Endothelial cell of hepatic sinusoid (primary cell): Measurements from ENCODE around the gene ANAPC2.

ENCODE experiments used
- in situ Hi-C: cut with HindIII; loops from 2 replicates; pipeline ENCODE4 v1.10.0; 2017; ENCODE audit warnings: low sequenced_read_pairs

The ANAPC2 gene

GRCh38 chr9:137166380-137167229 lies 21.8 kb downstream of the ANAPC2 start:
- in situ Hi-C loops: loop anchor here (5.0 to 25.0 kb wide), 4 partner anchors 56 to 354 kb away; partner anchors contain the start of genes ABCA2, C8G, FBXW5 and RABL6

GRCh38 chr9:137165250-137165836 lies 23.0 kb downstream of the ANAPC2 start:
- in situ Hi-C loops: loop anchor here (5.0 to 25.0 kb wide), 4 partner anchors 57 to 353 kb away; partner anchors contain the start of genes ABCA2, C8G, FBXW5 and RABL6

GRCh38 chr9:137164370-137165249 lies 23.8 kb downstream of the ANAPC2 start:
- in situ Hi-C loops: loop anchor here (5.0 to 25.0 kb wide), 4 partner anchors 58 to 352 kb away; partner anchors contain the start of genes ABCA2, C8G, FBXW5 and RABL6

- in situ Hi-C loops: loop anchor here (25.0 kb wide), 2 partner anchors 227 to 352 kb away; partner anchors contain the start of genes C8G, FBXW5 and RABL6
Observed at GRCh38 chr9:137163805-137164204, 24.6 kb downstream of the ANAPC2 start.

GRCh38 chr9:137163365-137163715 lies 25.0 kb downstream of the ANAPC2 start:
- in situ Hi-C loops: loop anchor here (25.0 kb wide), 2 partner anchors 226 to 351 kb away; partner anchors contain the start of genes C8G, FBXW5 and RABL6

GRCh38 chr9:137162505-137163364 lies 25.6 kb downstream of the ANAPC2 start:
- in situ Hi-C loops: loop anchor here (25.0 kb wide), 2 partner anchors 225 to 350 kb away; partner anchors contain the start of genes C8G, FBXW5 and RABL6

GRCh38 chr9:137161558-137162486 lies 26.5 kb downstream of the ANAPC2 start:
- in situ Hi-C loops: loop anchor here (25.0 kb wide), 2 partner anchors 225 to 350 kb away; partner anchors contain the start of genes C8G, FBXW5 and RABL6

- in situ Hi-C loops: loop anchor here (25.0 kb wide), 2 partner anchors 224 to 349 kb away; partner anchors contain the start of genes C8G, FBXW5 and RABL6
Observed at GRCh38 chr9:137160716-137161557, 27.4 kb downstream of the ANAPC2 start.

GRCh38 chr9:137160054-137160425 lies 28.3 kb downstream of the ANAPC2 start:
- in situ Hi-C loops: loop anchor here (25.0 kb wide), 2 partner anchors 223 to 348 kb away; partner anchors contain the start of genes C8G, FBXW5 and RABL6

GRCh38 chr9:137159105-137160053 lies 29.0 kb downstream of the ANAPC2 start:
- in situ Hi-C loops: loop anchor here (25.0 kb wide), 2 partner anchors 222 to 347 kb away; partner anchors contain the start of genes C8G, FBXW5 and RABL6

GRCh38 chr9:137158625-137159024 lies 29.7 kb downstream of the ANAPC2 start:
- in situ Hi-C loops: loop anchor here (25.0 kb wide), 2 partner anchors 221 to 346 kb away; partner anchors contain the start of genes C8G, FBXW5 and RABL6

GRCh38 chr9:137157618-137158415 lies 30.5 kb downstream of the ANAPC2 start:
- in situ Hi-C loops: loop anchor here (25.0 kb wide), 2 partner anchors 221 to 346 kb away; partner anchors contain the start of genes C8G, FBXW5 and RABL6

GRCh38 chr9:137156567-137157375 lies 31.6 kb downstream of the ANAPC2 start:
- in situ Hi-C loops: loop anchor here (25.0 kb wide), 2 partner anchors 219 to 344 kb away; partner anchors contain the start of genes C8G, FBXW5 and RABL6

GRCh38 chr9:137152844-137153405 lies 35.4 kb downstream of the ANAPC2 start:
- in situ Hi-C loops: loop anchor here (25.0 kb wide), 2 partner anchors 216 to 341 kb away; partner anchors contain the start of genes C8G, FBXW5 and RABL6
